Measurements from ENCODE around the gene KDM4B. TPM values are rescaled to one million over a fixed set of nuclear protein-coding genes. Genes with fewer than 3 reads are reported as not detected.

The KDM4B gene
- total RNA-seq, 1 experiment from 2014 or later: 43.7 TPM

DNA sequence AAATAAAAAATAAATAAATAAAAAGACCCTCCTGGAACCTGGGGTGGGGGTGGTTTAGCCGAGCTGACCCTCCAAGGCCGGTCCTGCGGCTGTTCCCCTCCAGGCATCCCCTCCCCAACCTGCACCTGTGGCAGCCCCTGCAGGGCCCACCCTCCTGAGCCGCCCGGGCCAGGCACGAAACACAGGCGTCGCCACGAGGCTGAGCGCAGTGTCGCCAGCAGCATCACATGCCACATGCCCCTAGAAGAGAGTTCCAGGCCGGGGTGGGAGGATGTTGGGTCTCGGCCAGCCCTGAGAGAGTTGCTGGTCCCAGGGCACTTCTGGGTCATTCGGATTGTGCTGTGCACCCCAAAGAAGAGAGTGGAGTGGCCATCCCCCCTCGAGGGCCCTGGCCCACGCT lies 82.0 kb downstream of the KDM4B start:
- no peaks in the 10 kb centered on the region for H3K27me3 ChIP-seq (ENCODE audit: insufficient read depth, low read length)
- no peak overlapping the region for H3K23ac ChIP-seq (ENCODE audit: insufficient read length, low read depth, low read length)
- H2AK5ac ChIP-seq (ENCODE audit: insufficient read length, low read length): no peak overlapping the region
- WGBS (ENCODE audit: extremely low coverage, insufficient read length, low lambda C conversion rate): no CpG with 5 or more reads among the region's 16 CpGs
- H3K14ac ChIP-seq (ENCODE audit: insufficient read depth, low read length): no peak overlapping the region
- H3K23me2 ChIP-seq (ENCODE audit: insufficient read length, low read depth, low read length, poor library complexity, severe bottlenecking): no peaks in the 10 kb centered on the region
- no peak overlapping the region for H2BK20ac ChIP-seq (ENCODE audit: low read depth, low read length, poor library complexity, severe bottlenecking)
- no peak overlapping the region for H2BK120ac ChIP-seq (ENCODE audit: low read depth, low read length, poor library complexity, severe bottlenecking)
- H3K4me2 ChIP-seq (ENCODE audit: insufficient read depth, insufficient read length, low read length): no peak overlapping the region
- no peak overlapping the region for H2AFZ ChIP-seq (ENCODE audit: low read length)
- no peak overlapping the region for H3K4ac ChIP-seq (ENCODE audit: low read depth, low read length)
- H2BK5ac ChIP-seq (ENCODE audit: insufficient read length, low read length): no peak overlapping the region
- H3K9me3 ChIP-seq (ENCODE audit: control insufficient read depth, low read depth, low read length): no peaks in the 10 kb centered on the region
- Mint-ChIP-seq H3K9me3 (no peaks in the 10 kb centered on the region), H3K4me1 (peaks cover 0 to 7% of the 10 kb centered on the region in 2 experiments; a peak in 2 of 4 replicates), H3K27me3 (ENCODE audit: low read depth) (no peaks in the 10 kb centered on the region), H3K36me3 (ENCODE audit: insufficient read depth in 1 of 3, low read depth in 3 of 3) (peaks cover 0 to 12% (median 4%) of the 10 kb centered on the region in 3 experiments; a peak in 4 of 7 replicates), H3K4me3 (no peak overlapping the region), H3K27ac (no peak overlapping the region)
- no peak overlapping the region for H3T11ph ChIP-seq (ENCODE audit: low read length)
- DNase-seq: no peak
- no peak overlapping the region for H4K91ac ChIP-seq (ENCODE audit: insufficient read length, low read depth, low read length)
- H2BK15ac ChIP-seq (ENCODE audit: low read depth, low read length): no peak overlapping the region
- no peaks in the 10 kb centered on the region for H3K4me1 ChIP-seq (ENCODE audit: insufficient read depth, low read length)
- H4K20me1 ChIP-seq (ENCODE audit: control insufficient read depth, insufficient read depth, insufficient read length): peaks cover 2% of the 10 kb centered on the region
- no peaks in the 10 kb centered on the region for H3K79me1 ChIP-seq (ENCODE audit: insufficient read depth, low read depth, low read length, poor library complexity, severe bottlenecking)
- no peak overlapping the region for H3K9ac ChIP-seq (ENCODE audit: extremely low read depth, insufficient read length, low read length)
- no peak overlapping the region for H2BK12ac ChIP-seq (ENCODE audit: insufficient read length, low read depth, low read length)
- H3K56ac ChIP-seq (ENCODE audit: insufficient read length, low read depth, low read length): no peak overlapping the region
- no peak overlapping the region for H4K5ac ChIP-seq (ENCODE audit: insufficient read length, low read depth, low read length)
- H4K8ac ChIP-seq (replicated peaks; ENCODE audit: insufficient read length, low read depth, low read length): no peak overlapping the region
- no peak overlapping the region for H3K27ac ChIP-seq (ENCODE audit: insufficient read length, low read depth, low read length)
- TF ChIP-seq, protein P1, sequence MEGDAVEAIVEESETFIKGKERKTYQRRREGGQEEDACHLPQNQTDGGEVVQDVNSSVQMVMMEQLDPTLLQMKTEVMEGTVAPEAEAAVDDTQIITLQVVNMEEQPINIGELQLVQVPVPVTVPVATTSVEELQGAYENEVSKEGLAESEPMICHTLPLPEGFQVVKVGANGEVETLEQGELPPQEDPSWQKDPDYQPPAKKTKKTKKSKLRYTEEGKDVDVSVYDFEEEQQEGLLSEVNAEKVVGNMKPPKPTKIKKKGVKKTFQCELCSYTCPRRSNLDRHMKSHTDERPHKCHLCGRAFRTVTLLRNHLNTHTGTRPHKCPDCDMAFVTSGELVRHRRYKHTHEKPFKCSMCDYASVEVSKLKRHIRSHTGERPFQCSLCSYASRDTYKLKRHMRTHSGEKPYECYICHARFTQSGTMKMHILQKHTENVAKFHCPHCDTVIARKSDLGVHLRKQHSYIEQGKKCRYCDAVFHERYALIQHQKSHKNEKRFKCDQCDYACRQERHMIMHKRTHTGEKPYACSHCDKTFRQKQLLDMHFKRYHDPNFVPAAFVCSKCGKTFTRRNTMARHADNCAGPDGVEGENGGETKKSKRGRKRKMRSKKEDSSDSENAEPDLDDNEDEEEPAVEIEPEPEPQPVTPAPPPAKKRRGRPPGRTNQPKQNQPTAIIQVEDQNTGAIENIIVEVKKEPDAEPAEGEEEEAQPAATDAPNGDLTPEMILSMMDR (conservative IDR thresholded peaks at IDR 0.05): no peak
- no peaks in the 10 kb centered on the region for H3K79me2 ChIP-seq (ENCODE audit: insufficient read depth, low read length)
- no peak overlapping the region for H3K18ac ChIP-seq (ENCODE audit: insufficient read length, low read depth, low read length)
